Measurements from ENCODE around the gene IL1RAPL1. TPM values are rescaled to one million over a fixed set of nuclear protein-coding genes. Genes with fewer than 3 reads are reported as not detected.
"Not testable (repeated sequence)": the region's sequence is repeated elsewhere in the genome, so short reads cannot be mapped to it uniquely, and the experiment has no call there.

The IL1RAPL1 gene
- total RNA-seq, 2 experiments from 2014 or later = not detected

GRCh38 chrX:29348288-29348687 is 761.0 kb downstream of the IL1RAPL1 start:
- CTCF ChIA-PET = no interaction called here
- no peak overlapping the region for H3K4me3 Mint-ChIP-seq
- no peak for DNase-seq
- H3K27me3 Mint-ChIP-seq = no peaks in the 10 kb centered on the region
- ATAC-seq = no peak
- H3K4me1 Mint-ChIP-seq = no peaks in the 10 kb centered on the region
- no peaks in the 10 kb centered on the region for H3K9me3 Mint-ChIP-seq (ENCODE audit: low read depth)
- no peak overlapping the region for H3K27ac Mint-ChIP-seq
- no peaks in the 10 kb centered on the region for H3K36me3 Mint-ChIP-seq

- no peak for DNase-seq
- H3K4me1 Mint-ChIP-seq = no peaks in the 10 kb centered on the region
- CTCF ChIA-PET = no interaction called here
- H3K27ac Mint-ChIP-seq = no peak overlapping the region
- no peaks in the 10 kb centered on the region for H3K9me3 Mint-ChIP-seq (ENCODE audit: low read depth)
- no peaks in the 10 kb centered on the region for H3K27me3 Mint-ChIP-seq
- no peak for ATAC-seq
- no peak overlapping the region for H3K4me3 Mint-ChIP-seq
- no peaks in the 10 kb centered on the region for H3K36me3 Mint-ChIP-seq
Measured at GRCh38 chrX:29359276-29359675, 772.0 kb downstream of the IL1RAPL1 start.

GRCh38 chrX:29374765-29375164 is 787.5 kb downstream of the IL1RAPL1 start:
- H3K27ac Mint-ChIP-seq; H3K27me3 Mint-ChIP-seq; ATAC-seq; H3K4me1 Mint-ChIP-seq; H3K9me3 Mint-ChIP-seq (ENCODE audit: low read depth); CTCF ChIA-PET; H3K4me3 Mint-ChIP-seq; H3K36me3 Mint-ChIP-seq; DNase-seq: not testable (repeated sequence)

- ATAC-seq (no peak), DNase-seq (no peak)
- peaks cover 2% of the 10 kb centered on the region for H3K9me3 Mint-ChIP-seq (ENCODE audit: low read depth)
- no peak overlapping the region for H3K4me3 Mint-ChIP-seq
- no peak overlapping the region for H3K27ac Mint-ChIP-seq
- H3K4me1 Mint-ChIP-seq = no peaks in the 10 kb centered on the region
- H3K36me3 Mint-ChIP-seq = peaks cover 1% of the 10 kb centered on the region
- no peaks in the 10 kb centered on the region for H3K27me3 Mint-ChIP-seq
- CTCF ChIA-PET = no interaction called here
Measured at GRCh38 chrX:29376584-29376983, 789.3 kb downstream of the IL1RAPL1 start.

- no peaks in the 10 kb centered on the region for H3K27me3 Mint-ChIP-seq
- H3K27ac Mint-ChIP-seq = no peak overlapping the region
- CTCF ChIA-PET = no interaction called here
- no peak for ATAC-seq
- DNase-seq = no peak
- no peaks in the 10 kb centered on the region for H3K4me1 Mint-ChIP-seq
- peaks cover 3% of the 10 kb centered on the region for H3K9me3 Mint-ChIP-seq (ENCODE audit: low read depth)
- no peak overlapping the region for H3K4me3 Mint-ChIP-seq
- H3K36me3 Mint-ChIP-seq = no peaks in the 10 kb centered on the region
Measured at GRCh38 chrX:29382811-29383210, 795.6 kb downstream of the IL1RAPL1 start.

GRCh38 chrX:29388509-29388908 is 801.3 kb downstream of the IL1RAPL1 start:
- Mint-ChIP-seq H3K27ac (no peak overlapping the region), H3K4me3 (no peak overlapping the region), H3K4me1 (no peaks in the 10 kb centered on the region), H3K27me3 (no peaks in the 10 kb centered on the region), H3K9me3 (ENCODE audit: low read depth) (peaks cover 3% of the 10 kb centered on the region), H3K36me3 (no peaks in the 10 kb centered on the region)
- no peak for ATAC-seq
- no peak for DNase-seq
- CTCF ChIA-PET = no interaction called here

GRCh38 chrX:29397506-29397905 is 810.3 kb downstream of the IL1RAPL1 start:
- CTCF ChIA-PET = no interaction called here
- H3K36me3 Mint-ChIP-seq = no peaks in the 10 kb centered on the region
- no peaks in the 10 kb centered on the region for H3K4me1 Mint-ChIP-seq

GRCh38 chrX:29407357-29407756 is 820.1 kb downstream of the IL1RAPL1 start:
- Mint-ChIP-seq H3K4me3 (no peak overlapping the region), H3K4me1 (no peaks in the 10 kb centered on the region), H3K36me3 (no peaks in the 10 kb centered on the region), H3K27me3 (no peaks in the 10 kb centered on the region), H3K9me3 (ENCODE audit: low read depth) (no peaks in the 10 kb centered on the region), H3K27ac (no peak overlapping the region)
- DNase-seq (no peak), ATAC-seq (no peak)
- CTCF ChIA-PET = no interaction called here

More at GRCh38 chrX:29397506-29397905, 810.3 kb downstream of the IL1RAPL1 start:
- Mint-ChIP-seq H3K9me3 (ENCODE audit: low read depth) (peaks cover 2% of the 10 kb centered on the region), H3K4me3 (no peak overlapping the region), H3K27ac (no peak overlapping the region), H3K27me3 (no peaks in the 10 kb centered on the region)
- ATAC-seq (no peak), DNase-seq (no peak)

GRCh38 chrX:29419774-29420553 is 832.7 kb downstream of the IL1RAPL1 start:
- CTCF ChIA-PET = no interaction called here
- ATAC-seq (no peak), DNase-seq (no peak)
- H3K36me3 Mint-ChIP-seq = no peaks in the 10 kb centered on the region
- no peak overlapping the region for H3K27ac Mint-ChIP-seq
- no peaks in the 10 kb centered on the region for H3K27me3 Mint-ChIP-seq
- H3K4me3 Mint-ChIP-seq = no peak overlapping the region
- H3K9me3 Mint-ChIP-seq (ENCODE audit: low read depth) = no peaks in the 10 kb centered on the region
- no peaks in the 10 kb centered on the region for H3K4me1 Mint-ChIP-seq

GRCh38 chrX:29422034-29422433 is 834.8 kb downstream of the IL1RAPL1 start:
- no peak for DNase-seq
- Mint-ChIP-seq H3K36me3 (no peaks in the 10 kb centered on the region), H3K27ac (no peak overlapping the region), H3K4me3 (no peak overlapping the region), H3K9me3 (ENCODE audit: low read depth) (no peaks in the 10 kb centered on the region), H3K4me1 (no peaks in the 10 kb centered on the region), H3K27me3 (no peaks in the 10 kb centered on the region)
- CTCF ChIA-PET = no interaction called here
- ATAC-seq = no peak

GRCh38 chrX:29431895-29432294 is 844.6 kb downstream of the IL1RAPL1 start:
- Mint-ChIP-seq H3K27ac (no peak overlapping the region), H3K27me3 (no peaks in the 10 kb centered on the region), H3K36me3 (no peaks in the 10 kb centered on the region), H3K4me1 (no peaks in the 10 kb centered on the region), H3K9me3 (ENCODE audit: low read depth) (no peaks in the 10 kb centered on the region), H3K4me3 (no peak overlapping the region)
- CTCF ChIA-PET = no interaction called here
- DNase-seq (no peak), ATAC-seq (no peak)

GRCh38 chrX:29432534-29432933 is 845.3 kb downstream of the IL1RAPL1 start:
- no peaks in the 10 kb centered on the region for H3K9me3 Mint-ChIP-seq (ENCODE audit: low read depth)
- no peak for ATAC-seq
- no peaks in the 10 kb centered on the region for H3K4me1 Mint-ChIP-seq
- no peaks in the 10 kb centered on the region for H3K27me3 Mint-ChIP-seq
- H3K36me3 Mint-ChIP-seq = no peaks in the 10 kb centered on the region
- no peak for DNase-seq
- no peak overlapping the region for H3K27ac Mint-ChIP-seq
- CTCF ChIA-PET = no interaction called here
- no peak overlapping the region for H3K4me3 Mint-ChIP-seq

GRCh38 chrX:29434939-29435338 is 847.7 kb downstream of the IL1RAPL1 start:
- no peak overlapping the region for H3K27ac Mint-ChIP-seq
- CTCF ChIA-PET = no interaction called here
- H3K36me3 Mint-ChIP-seq = no peaks in the 10 kb centered on the region
- H3K9me3 Mint-ChIP-seq (ENCODE audit: low read depth) = no peaks in the 10 kb centered on the region
- DNase-seq (no peak), ATAC-seq (no peak)
- H3K4me1 Mint-ChIP-seq = no peaks in the 10 kb centered on the region
- no peak overlapping the region for H3K4me3 Mint-ChIP-seq
- H3K27me3 Mint-ChIP-seq = no peaks in the 10 kb centered on the region

- CTCF ChIA-PET = no interaction called here
- no peaks in the 10 kb centered on the region for H3K9me3 Mint-ChIP-seq (ENCODE audit: low read depth)
- no peak overlapping the region for H3K4me3 Mint-ChIP-seq
- DNase-seq (no peak), ATAC-seq (no peak)
- no peaks in the 10 kb centered on the region for H3K27me3 Mint-ChIP-seq
- H3K4me1 Mint-ChIP-seq = no peaks in the 10 kb centered on the region
- no peak overlapping the region for H3K27ac Mint-ChIP-seq
- H3K36me3 Mint-ChIP-seq = no peaks in the 10 kb centered on the region
Measured at GRCh38 chrX:29435396-29435795, 848.1 kb downstream of the IL1RAPL1 start.

GRCh38 chrX:29447867-29448266 is 860.6 kb downstream of the IL1RAPL1 start:
- Mint-ChIP-seq H3K27ac (no peak overlapping the region), H3K27me3 (no peaks in the 10 kb centered on the region), H3K4me1 (no peaks in the 10 kb centered on the region), H3K36me3 (no peaks in the 10 kb centered on the region), H3K4me3 (no peak overlapping the region), H3K9me3 (ENCODE audit: low read depth) (no peaks in the 10 kb centered on the region)
- CTCF ChIA-PET = no interaction called here
- DNase-seq = no peak
- no peak for ATAC-seq

Measured in activated CD8-positive, alpha-beta memory T cell treated with anti-CD3 and anti-CD28 coated beads, Interleukin-2, amount 10 ng/mL, durations not matched to agents 7 days and 5 days (primary cell).